ENCODE data around the gene ACYP2.

ACYP2 gene

GRCh38 chr2:54088191-54088634, 27.2 kb upstream of the ACYP2 start:
- TF ChIP-seq GATA2 (IDR thresholded peaks at IDR 0.05; ENCODE audit: low read depth, low read length) (no peak), GATA3 (IDR thresholded peaks at IDR 0.05; ENCODE audit: low read depth, low read length) (no peak)

- TF ChIP-seq GATA2 (IDR thresholded peaks at IDR 0.05; ENCODE audit: low read depth, low read length) = no peak
- TF ChIP-seq GATA3 (IDR thresholded peaks at IDR 0.05; ENCODE audit: low read depth, low read length) = no peak
Observed at GRCh38 chr2:54088719-54089118, 26.7 kb upstream of the ACYP2 start.

GRCh38 chr2:54090521-54091117, 24.8 kb upstream of the ACYP2 start:
- no peak for TF ChIP-seq GATA3 (IDR thresholded peaks at IDR 0.05; ENCODE audit: low read depth, low read length)
- no peak for TF ChIP-seq GATA2 (IDR thresholded peaks at IDR 0.05; ENCODE audit: low read depth, low read length)

GRCh38 chr2:54092940-54093339, 22.5 kb upstream of the ACYP2 start:
- TF ChIP-seq GATA3 (IDR thresholded peaks at IDR 0.05; ENCODE audit: low read depth, low read length) (no peak), GATA2 (IDR thresholded peaks at IDR 0.05; ENCODE audit: low read depth, low read length) (no peak)

- no peak for TF ChIP-seq GATA2 (IDR thresholded peaks at IDR 0.05; ENCODE audit: low read depth, low read length)
- no peak for TF ChIP-seq GATA3 (IDR thresholded peaks at IDR 0.05; ENCODE audit: low read depth, low read length)
Observed at GRCh38 chr2:54097124-54097523, 18.3 kb upstream of the ACYP2 start.

GRCh38 chr2:54099370-54099769, 16.0 kb upstream of the ACYP2 start:
- TF ChIP-seq GATA2 (IDR thresholded peaks at IDR 0.05; ENCODE audit: low read depth, low read length) (no peak), GATA3 (IDR thresholded peaks at IDR 0.05; ENCODE audit: low read depth, low read length) (no peak)

GRCh38 chr2:54099829-54100585, 15.4 kb upstream of the ACYP2 start:
- TF ChIP-seq GATA2 (IDR thresholded peaks at IDR 0.05; ENCODE audit: low read depth, low read length) (no peak), GATA3 (IDR thresholded peaks at IDR 0.05; ENCODE audit: low read depth, low read length) (no peak)

- TF ChIP-seq GATA2 (IDR thresholded peaks at IDR 0.05; ENCODE audit: low read depth, low read length) = no peak
- no peak for TF ChIP-seq GATA3 (IDR thresholded peaks at IDR 0.05; ENCODE audit: low read depth, low read length)
Observed at GRCh38 chr2:54100772-54101171, 14.6 kb upstream of the ACYP2 start.

- no peak for TF ChIP-seq GATA3 (IDR thresholded peaks at IDR 0.05; ENCODE audit: low read depth, low read length)
- TF ChIP-seq GATA2 (IDR thresholded peaks at IDR 0.05; ENCODE audit: low read depth, low read length) = peak; percentile 35; the same call in 1 of the 2 replicates
Observed at GRCh38 chr2:54103454-54104314, 11.7 kb upstream of the ACYP2 start.

- no peak for TF ChIP-seq GATA3 (IDR thresholded peaks at IDR 0.05; ENCODE audit: low read depth, low read length)
- no peak for TF ChIP-seq GATA2 (IDR thresholded peaks at IDR 0.05; ENCODE audit: low read depth, low read length)
Observed at GRCh38 chr2:54106631-54107454, 8.6 kb upstream of the ACYP2 start.

GRCh38 chr2:54107455-54107764, 8.0 kb upstream of the ACYP2 start:
- no peak for TF ChIP-seq GATA2 (IDR thresholded peaks at IDR 0.05; ENCODE audit: low read depth, low read length)

GRCh38 chr2:54107903-54108615, 7.4 kb upstream of the ACYP2 start:
- peak; percentile 76 for TF ChIP-seq GATA3 (IDR thresholded peaks at IDR 0.05; ENCODE audit: low read depth, low read length)
- peak; percentile 91 for TF ChIP-seq GATA2 (IDR thresholded peaks at IDR 0.05; ENCODE audit: low read depth, low read length)

- TF ChIP-seq GATA3 (IDR thresholded peaks at IDR 0.05; ENCODE audit: low read depth, low read length) (no peak), GATA2 (IDR thresholded peaks at IDR 0.05; ENCODE audit: low read depth, low read length) (no peak)
Observed at GRCh38 chr2:54109848-54110247, 5.6 kb upstream of the ACYP2 start.

Measured in SH-SY5Y (cell line).